H9 (cell line): Measurements from ENCODE around the gene POLR2M. TPM values are rescaled to one million over a fixed set of nuclear protein-coding genes. Genes with fewer than 3 reads are reported as not detected.
A peak's percentile ranks its signal among the peaks of the same experiment; 100 is the strongest.

Experiments
- DNase-seq: peaks from one replicate; pipeline ENCODE4 v3.0.0-alpha.2; 2017
- H2AFZ ChIP-seq: one replicate; pipeline ENCODE4 v1.6.1; 2013; ENCODE audit warnings: mild to moderate bottlenecking, low read length, control low read depth, moderate library complexity
- H2AK5ac ChIP-seq: 2 replicates; pipeline ENCODE4 v1.6.1; 2013; ENCODE audit warnings: low read length, control low read depth, mixed read lengths; ENCODE audit not compliant: insufficient read length
- H2BK120ac ChIP-seq: one replicate; pipeline ENCODE4 v1.6.1; 2013; ENCODE audit warnings: low read depth, mild to moderate bottlenecking, low read length, control low read depth, inconsistent platforms; ENCODE audit not compliant: poor library complexity, severe bottlenecking
- H2BK12ac ChIP-seq: 2 replicates; pipeline ENCODE4 v1.6.1; 2013; ENCODE audit warnings: low read length, control low read depth, mixed read lengths, low read depth; ENCODE audit not compliant: insufficient read length
- H2BK15ac ChIP-seq: 2 replicates; pipeline ENCODE4 v1.6.1; 2013; ENCODE audit warnings: low read depth, low read length, control low read depth
- H2BK20ac ChIP-seq: one replicate; pipeline ENCODE4 v1.6.1; 2013; ENCODE audit warnings: low read depth, mild to moderate bottlenecking, low read length, control low read depth, inconsistent platforms; ENCODE audit not compliant: poor library complexity, severe bottlenecking
- H2BK5ac ChIP-seq: 2 replicates; pipeline ENCODE4 v1.6.1; 2013; ENCODE audit warnings: low read length, control low read depth, mixed read lengths; ENCODE audit not compliant: insufficient read length
- H3K14ac ChIP-seq: 2 replicates; pipeline ENCODE4 v1.6.1; 2013; ENCODE audit warnings: low read length, control low read depth; ENCODE audit not compliant: insufficient read depth
- H3K18ac ChIP-seq: 2 replicates; pipeline ENCODE4 v1.6.1; 2013; ENCODE audit warnings: low read depth, mild to moderate bottlenecking, mixed read lengths, low read length, control low read depth; ENCODE audit not compliant: insufficient read length
- H3K23ac ChIP-seq: 2 replicates; pipeline ENCODE4 v1.6.1; 2013; ENCODE audit warnings: low read length, control low read depth, mixed read lengths, low read depth; ENCODE audit not compliant: insufficient read length
- H3K23me2 ChIP-seq: 2 replicates; pipeline ENCODE4 v1.6.1; 2013; ENCODE audit warnings: low read depth, mild to moderate bottlenecking, mixed read lengths, low read length, control low read depth; ENCODE audit not compliant: insufficient read length, poor library complexity, severe bottlenecking
- H3K27ac ChIP-seq: 2 replicates; pipeline ENCODE4 v1.5.1; 2013; ENCODE audit warnings: low read length, control low read depth, mixed read lengths, low read depth; ENCODE audit not compliant: insufficient read length
- H3K27me3 ChIP-seq: 2 replicates; pipeline ENCODE4 v1.6.1; 2013; ENCODE audit warnings: low read length, control low read depth, inconsistent platforms; ENCODE audit not compliant: insufficient read depth
- H3K4ac ChIP-seq: 2 replicates; pipeline ENCODE4 v1.6.1; 2013; ENCODE audit warnings: low read depth, mild to moderate bottlenecking, control low read depth, inconsistent platforms, low read length, moderate library complexity
- H3K4me1 ChIP-seq: 2 replicates; pipeline ENCODE4 v1.6.1; 2013; ENCODE audit warnings: low read length, control low read depth, inconsistent platforms; ENCODE audit not compliant: insufficient read depth
- H3K4me2 ChIP-seq: 2 replicates; pipeline ENCODE4 v1.6.1; 2013; ENCODE audit warnings: low read length, control low read depth, mixed read lengths; ENCODE audit not compliant: insufficient read length, insufficient read depth
- H3K56ac ChIP-seq: 2 replicates; pipeline ENCODE4 v1.6.1; 2013; ENCODE audit warnings: low read depth, mild to moderate bottlenecking, mixed read lengths, low read length, control low read depth; ENCODE audit not compliant: insufficient read length
- H3K79me1 ChIP-seq: 2 replicates; pipeline ENCODE4 v1.6.1; 2013; ENCODE audit warnings: low read depth, mild to moderate bottlenecking, moderate library complexity, low read length, control low read depth, inconsistent platforms; ENCODE audit not compliant: insufficient read depth, poor library complexity, severe bottlenecking
- H3K79me2 ChIP-seq: 2 replicates; pipeline ENCODE4 v1.6.1; 2013; ENCODE audit warnings: low read length, control low read depth, inconsistent platforms; ENCODE audit not compliant: insufficient read depth
- H3K9ac ChIP-seq: 2 replicates; pipeline ENCODE4 v1.6.1; 2013; ENCODE audit warnings: low read length, control low read depth, mixed read lengths; ENCODE audit not compliant: insufficient read length; ENCODE audit errors: extremely low read depth
- H3K9me3 ChIP-seq: one replicate; pipeline ENCODE4 v1.6.1; 2013; ENCODE audit warnings: low read depth, low read length, inconsistent platforms; ENCODE audit not compliant: control insufficient read depth
- H3T11ph ChIP-seq: one replicate; pipeline ENCODE4 v1.6.1; 2013; ENCODE audit warnings: mild to moderate bottlenecking, low read length, control low read depth, inconsistent platforms
- H4K20me1 ChIP-seq: one replicate; pipeline ENCODE4 v1.6.1; 2013; ENCODE audit not compliant: control insufficient read depth, insufficient read length, insufficient read depth
- H4K5ac ChIP-seq: 2 replicates; pipeline ENCODE4 v1.6.1; 2013; ENCODE audit warnings: low read depth, mild to moderate bottlenecking, mixed read lengths, low read length, control low read depth; ENCODE audit not compliant: insufficient read length
- H4K8ac ChIP-seq: replicated peaks from 2 replicates; pipeline ENCODE4 v1.6.1; 2013; ENCODE audit warnings: low read length, control low read depth, mixed read lengths, low read depth; ENCODE audit not compliant: insufficient read length
- H4K91ac ChIP-seq: 2 replicates; pipeline ENCODE4 v1.6.1; 2013; ENCODE audit warnings: low read depth, mild to moderate bottlenecking, moderate library complexity, mixed read lengths, low read length, control low read depth; ENCODE audit not compliant: insufficient read length
- H3K27ac Mint-ChIP-seq, 3 experiments: 2 replicates in 2 of 3; 3 replicates in 1 of 3; pipeline ENCODE4 v1.8.0; 2020 to 2021; ENCODE audit warnings: mixed read lengths in 3 of 3, mild to moderate bottlenecking in 1 of 3, moderate library complexity in 1 of 3
- H3K27me3 Mint-ChIP-seq: 2 replicates; pipeline ENCODE4 v1.8.0; 2021; ENCODE audit warnings: low read depth, mild to moderate bottlenecking, moderate library complexity, mixed read lengths
- H3K36me3 Mint-ChIP-seq, 3 experiments: 2 replicates in 2 of 3; 3 replicates in 1 of 3; pipeline ENCODE4 v1.8.0; 2020 to 2021; ENCODE audit warnings: low read depth in 3 of 3, mixed read lengths in 3 of 3; ENCODE audit not compliant: insufficient read depth in 1 of 3
- H3K4me1 Mint-ChIP-seq, 2 experiments: 2 replicates each; pipeline ENCODE4 v1.8.0; 2020; ENCODE audit warnings: mixed read lengths in 2 of 2
- H3K4me3 Mint-ChIP-seq, 2 experiments: 2 replicates in 1 of 2; 3 replicates in 1 of 2; pipeline ENCODE4 v1.8.0; 2020 to 2021; ENCODE audit warnings: mild to moderate bottlenecking in 2 of 2, mixed read lengths in 2 of 2, moderate library complexity in 1 of 2
- H3K9me3 Mint-ChIP-seq, 2 experiments: 2 replicates in 1 of 2; 3 replicates in 1 of 2; pipeline ENCODE4 v1.8.0; 2020; ENCODE audit warnings: mild to moderate bottlenecking in 2 of 2, mixed read lengths in 2 of 2, moderate library complexity in 1 of 2
- WGBS: extraction: QIAGEN DNeasy Blood & Tissue Kit; methylation state at CpG from one replicate; pipeline ENCODE4 v1.1.7; 2013; ENCODE audit warnings: missing lambda C conversion rate, low lambda C conversion rate, mixed read lengths; ENCODE audit not compliant: insufficient read length; ENCODE audit errors: extremely low coverage; 5-methylcytosine and 5-hydroxymethylcytosine counted together
- total RNA-seq: library from RNA; stranded (reverse); gene quantifications from 2 replicates; pipeline ENCODE4 v1.2.1, GENCODE V29; 2021
- TF ChIP-seq, protein P1 (sequence below): fragments of 200-600 bp; sonication (generic); conservative IDR thresholded peaks from 3 replicates; pipeline ENCODE4 v1.8.0; 2021; ENCODE audit warnings: antibody characterized with exemption, mild to moderate bottlenecking

Gene POLR2M
- total RNA-seq, 1 experiment from 2014 or later = 67.3 TPM

DNA sequence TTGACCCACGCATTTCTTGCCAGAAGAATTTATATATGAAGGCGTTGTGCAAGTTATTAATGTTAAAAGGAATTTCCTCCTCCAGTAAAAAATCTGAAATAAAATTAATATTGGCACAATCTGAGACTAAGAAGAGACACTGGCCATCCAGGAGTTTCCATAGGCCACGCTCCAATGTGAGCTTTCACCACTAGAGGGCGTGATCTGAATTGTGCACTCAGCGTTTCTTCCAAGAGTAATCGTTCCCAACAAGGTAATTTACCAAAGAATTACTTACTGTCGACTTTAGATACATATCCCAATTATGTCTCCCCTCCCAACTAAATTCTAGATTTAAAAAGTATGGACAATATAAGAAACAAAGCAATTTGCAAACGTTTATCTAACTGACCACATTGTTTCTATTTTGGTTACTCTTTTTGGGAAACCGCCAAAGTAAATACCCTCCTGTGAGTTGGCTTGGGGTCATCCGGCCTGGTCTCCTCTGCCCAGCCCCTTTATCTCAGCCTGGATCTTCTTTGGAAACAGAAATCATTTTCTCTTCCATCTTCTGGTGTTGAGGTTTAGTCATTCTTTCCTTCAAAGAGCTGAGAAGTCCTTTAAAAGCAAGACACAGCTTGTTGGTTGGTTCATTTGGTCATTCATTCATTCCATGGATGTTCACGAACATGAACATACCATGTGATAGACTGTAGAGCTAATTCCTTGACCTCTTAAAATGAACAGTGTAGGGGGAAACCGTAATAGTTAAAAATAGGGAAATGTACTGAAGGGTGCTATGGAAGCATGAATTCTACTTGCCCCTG, 26.2 kb downstream of the POLR2M start:
- peaks cover 4 to 10% of the 10 kb centered on the region in 2 experiments; a peak in 3 of 4 replicates for H3K4me1 Mint-ChIP-seq
- H3K27me3 Mint-ChIP-seq = 0 out of 2 replicates have a peak, but pooled peaks cover 2% of the 10 kb centered on the region
- H3K4me1 ChIP-seq = no peaks in the 10 kb centered on the region
- H2BK120ac ChIP-seq = no peak overlapping the region
- H3K14ac ChIP-seq = no peak overlapping the region
- H4K8ac ChIP-seq = no peak overlapping the region
- no peak overlapping the region for H4K5ac ChIP-seq
- H3K27me3 ChIP-seq = no peaks in the 10 kb centered on the region
- no peak overlapping the region for H2BK5ac ChIP-seq
- peak; percentile 60 for DNase-seq
- H3K36me3 Mint-ChIP-seq = no peaks in the 10 kb centered on the region; a peak in 1 of 7 replicates
- H2BK20ac ChIP-seq = no peak overlapping the region
- H3K4me3 Mint-ChIP-seq = no peak overlapping the region
- H3T11ph ChIP-seq = no peak overlapping the region
- TF ChIP-seq, protein P1, sequence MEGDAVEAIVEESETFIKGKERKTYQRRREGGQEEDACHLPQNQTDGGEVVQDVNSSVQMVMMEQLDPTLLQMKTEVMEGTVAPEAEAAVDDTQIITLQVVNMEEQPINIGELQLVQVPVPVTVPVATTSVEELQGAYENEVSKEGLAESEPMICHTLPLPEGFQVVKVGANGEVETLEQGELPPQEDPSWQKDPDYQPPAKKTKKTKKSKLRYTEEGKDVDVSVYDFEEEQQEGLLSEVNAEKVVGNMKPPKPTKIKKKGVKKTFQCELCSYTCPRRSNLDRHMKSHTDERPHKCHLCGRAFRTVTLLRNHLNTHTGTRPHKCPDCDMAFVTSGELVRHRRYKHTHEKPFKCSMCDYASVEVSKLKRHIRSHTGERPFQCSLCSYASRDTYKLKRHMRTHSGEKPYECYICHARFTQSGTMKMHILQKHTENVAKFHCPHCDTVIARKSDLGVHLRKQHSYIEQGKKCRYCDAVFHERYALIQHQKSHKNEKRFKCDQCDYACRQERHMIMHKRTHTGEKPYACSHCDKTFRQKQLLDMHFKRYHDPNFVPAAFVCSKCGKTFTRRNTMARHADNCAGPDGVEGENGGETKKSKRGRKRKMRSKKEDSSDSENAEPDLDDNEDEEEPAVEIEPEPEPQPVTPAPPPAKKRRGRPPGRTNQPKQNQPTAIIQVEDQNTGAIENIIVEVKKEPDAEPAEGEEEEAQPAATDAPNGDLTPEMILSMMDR = peak; percentile 96
- H3K27ac Mint-ChIP-seq = no peak overlapping the region
- H3K9ac ChIP-seq = no peak overlapping the region
- no CpG with 5 or more reads among the region's 12 CpGs for WGBS
- H4K20me1 ChIP-seq = no peaks in the 10 kb centered on the region
- H3K79me2 ChIP-seq = no peaks in the 10 kb centered on the region
- no peak overlapping the region for H3K23ac ChIP-seq
- no peak overlapping the region for H3K56ac ChIP-seq
- no peak overlapping the region for H3K4ac ChIP-seq
- no peak overlapping the region for H3K27ac ChIP-seq
- H3K9me3 ChIP-seq = no peaks in the 10 kb centered on the region
- no peak overlapping the region for H2AFZ ChIP-seq
- peaks cover 0 to 2% of the 10 kb centered on the region in 2 experiments; a peak in 1 of 5 replicates for H3K9me3 Mint-ChIP-seq
- H2BK15ac ChIP-seq = no peak overlapping the region
- no peak overlapping the region for H2BK12ac ChIP-seq
- no peak overlapping the region for H3K4me2 ChIP-seq
- no peak overlapping the region for H4K91ac ChIP-seq
- H3K18ac ChIP-seq = no peak overlapping the region
- no peak overlapping the region for H2AK5ac ChIP-seq
- no peaks in the 10 kb centered on the region for H3K23me2 ChIP-seq
- H3K79me1 ChIP-seq = no peaks in the 10 kb centered on the region
